ENCODE data around the gene RAB20. TPM values are rescaled to one million over a fixed set of nuclear protein-coding genes. Genes with fewer than 3 reads are reported as not detected.

Gene RAB20
- total RNA-seq, 2 donors from 2014 or later = 32.1 to 38.0 TPM

GRCh38 chr13:110511509-110512181, 49.9 kb downstream of the RAB20 start:
- H3K4me1 ChIP-seq = peaks cover 1% of the 10 kb centered on the region
- H3K27me3 ChIP-seq = no peaks in the 10 kb centered on the region
- H3K9ac ChIP-seq (ENCODE audit: low read depth in 2 of 2, low read length in 2 of 2) = no peak overlapping the region
- TF ChIP-seq, protein P1, sequence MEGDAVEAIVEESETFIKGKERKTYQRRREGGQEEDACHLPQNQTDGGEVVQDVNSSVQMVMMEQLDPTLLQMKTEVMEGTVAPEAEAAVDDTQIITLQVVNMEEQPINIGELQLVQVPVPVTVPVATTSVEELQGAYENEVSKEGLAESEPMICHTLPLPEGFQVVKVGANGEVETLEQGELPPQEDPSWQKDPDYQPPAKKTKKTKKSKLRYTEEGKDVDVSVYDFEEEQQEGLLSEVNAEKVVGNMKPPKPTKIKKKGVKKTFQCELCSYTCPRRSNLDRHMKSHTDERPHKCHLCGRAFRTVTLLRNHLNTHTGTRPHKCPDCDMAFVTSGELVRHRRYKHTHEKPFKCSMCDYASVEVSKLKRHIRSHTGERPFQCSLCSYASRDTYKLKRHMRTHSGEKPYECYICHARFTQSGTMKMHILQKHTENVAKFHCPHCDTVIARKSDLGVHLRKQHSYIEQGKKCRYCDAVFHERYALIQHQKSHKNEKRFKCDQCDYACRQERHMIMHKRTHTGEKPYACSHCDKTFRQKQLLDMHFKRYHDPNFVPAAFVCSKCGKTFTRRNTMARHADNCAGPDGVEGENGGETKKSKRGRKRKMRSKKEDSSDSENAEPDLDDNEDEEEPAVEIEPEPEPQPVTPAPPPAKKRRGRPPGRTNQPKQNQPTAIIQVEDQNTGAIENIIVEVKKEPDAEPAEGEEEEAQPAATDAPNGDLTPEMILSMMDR (IDR thresholded peaks at IDR 0.05) = no peak
- intact Hi-C loops (cut with DNase I) = no loop called here
- no peaks in the 10 kb centered on the region for H3K36me3 ChIP-seq
- no peaks in the 10 kb centered on the region for H3K9me3 ChIP-seq
- H3K27ac ChIP-seq = no peak overlapping the region
- H3K4me3 ChIP-seq = no peak overlapping the region
- DNase-seq = no peak

- TF ChIP-seq, protein P1 (IDR thresholded peaks at IDR 0.05) = no peak
- H3K9ac ChIP-seq (ENCODE audit: low read depth in 2 of 2, low read length in 2 of 2) = no peak overlapping the region
- H3K27me3 ChIP-seq = no peaks in the 10 kb centered on the region
- no peak overlapping the region for H3K4me3 ChIP-seq
- intact Hi-C loops (cut with DNase I) = loop anchor here (5.0 kb wide), 1 partner anchor 52 kb away; the partner anchor contains the start of gene RAB20
- no peaks in the 10 kb centered on the region for H3K36me3 ChIP-seq
- no peak overlapping the region for H3K27ac ChIP-seq
- no peak for DNase-seq
- peaks cover 6% of the 10 kb centered on the region for H3K4me1 ChIP-seq
- H3K9me3 ChIP-seq = no peaks in the 10 kb centered on the region
Observed at GRCh38 chr13:110509971-110510786, 51.3 kb downstream of the RAB20 start.

- TF ChIP-seq, protein P1 (IDR thresholded peaks at IDR 0.05) = no peak
- H3K9me3 ChIP-seq = no peaks in the 10 kb centered on the region
- no peak overlapping the region for H3K27ac ChIP-seq
- DNase-seq = no peak
- no peaks in the 10 kb centered on the region for H3K36me3 ChIP-seq
- intact Hi-C loops (cut with DNase I) = loop anchor here (5.0 kb wide), 1 partner anchor 53 kb away; the partner anchor contains the start of gene RAB20
- H3K9ac ChIP-seq (ENCODE audit: low read depth in 2 of 2, low read length in 2 of 2) = no peak overlapping the region
- H3K27me3 ChIP-seq = no peaks in the 10 kb centered on the region
- H3K4me1 ChIP-seq = peaks cover 6% of the 10 kb centered on the region
- no peak overlapping the region for H3K4me3 ChIP-seq
Observed at GRCh38 chr13:110509478-110509926, 52.0 kb downstream of the RAB20 start.

- H3K9ac ChIP-seq (ENCODE audit: low read depth in 2 of 2, low read length in 2 of 2) = peak overlapping the region; percentile 28 to 85
- H3K9me3 ChIP-seq = no peaks in the 10 kb centered on the region
- TF ChIP-seq, protein P1 (IDR thresholded peaks at IDR 0.05) = peak; percentile 38
- no peaks in the 10 kb centered on the region for H3K27me3 ChIP-seq
- H3K4me1 ChIP-seq = peaks cover 10% of the 10 kb centered on the region
- peak overlapping the region; percentile 90 for H3K27ac ChIP-seq
- intact Hi-C loops (cut with DNase I) = loop anchor here (5.0 kb wide), 1 partner anchor 54 kb away; the partner anchor contains the start of gene RAB20
- peak; percentile 87 for DNase-seq
- H3K36me3 ChIP-seq = no peaks in the 10 kb centered on the region
- H3K4me3 ChIP-seq = no peak overlapping the region
Observed at GRCh38 chr13:110507678-110508381, 53.7 kb downstream of the RAB20 start.

Measured in colonic mucosa (tissue), 4 donors.